GM23338 (cell line): ENCODE data around the gene ABCA13. TPM values are rescaled to one million over a fixed set of nuclear protein-coding genes. Genes with fewer than 3 reads are reported as not detected.

Experiments
- ATAC-seq: fragments of 200-7000 bp; cut with Tn5 transposase; 3 replicates; pipeline ENCODE4 v1.9.1; 2020
- DNase-seq: peaks from one replicate; pipeline ENCODE4 v3.0.0-alpha.2; 2015; ENCODE audit warnings: low spot score
- H2AFZ ChIP-seq: fragments of 200-600 bp; sonication (generic); 2 replicates; pipeline ENCODE4 v1.8.0; 2016; ENCODE audit warnings: antibody characterized with exemption, mild to moderate bottlenecking, moderate library complexity
- H3F3A ChIP-seq: fragments of 200-600 bp; sonication (generic); replicated peaks from 2 replicates; pipeline ENCODE4 v1.8.0; 2017; ENCODE audit warnings: antibody characterized with exemption, mixed run types, low read depth
- H3K27ac ChIP-seq: fragments of 200-600 bp; sonication (generic); 2 replicates; pipeline ENCODE4 v1.6.1; 2016; ENCODE audit warnings: low read depth
- H3K27me3 ChIP-seq: fragments of 200-600 bp; sonication (generic); 2 replicates; pipeline ENCODE4 v1.8.0; 2016; ENCODE audit warnings: mild to moderate bottlenecking, mixed run types, moderate library complexity; ENCODE audit not compliant: insufficient read depth
- H3K36me3 ChIP-seq: fragments of 200-600 bp; sonication (generic); 2 replicates; pipeline ENCODE4 v1.8.0; 2016; ENCODE audit warnings: mild to moderate bottlenecking; ENCODE audit not compliant: insufficient read depth
- H3K4me1 ChIP-seq: fragments of 200-600 bp; sonication (generic); 2 replicates; pipeline ENCODE4 v1.8.0; 2016; ENCODE audit warnings: mild to moderate bottlenecking, moderate library complexity; ENCODE audit not compliant: insufficient read depth
- H3K4me2 ChIP-seq: fragments of 200-600 bp; sonication (generic); 2 replicates; pipeline ENCODE4 v1.7.1; 2017; ENCODE audit warnings: mixed run types
- H3K4me3 ChIP-seq: fragments of 200-600 bp; sonication (generic); 2 replicates; pipeline ENCODE4 v1.6.1; 2016; ENCODE audit warnings: mixed run types
- H3K79me2 ChIP-seq: fragments of 200-600 bp; sonication (generic); replicated peaks from 2 replicates; pipeline ENCODE4 v1.8.0; 2017; ENCODE audit warnings: mild to moderate bottlenecking; ENCODE audit not compliant: insufficient read depth
- H3K9me2 ChIP-seq: fragments of 200-600 bp; sonication (generic); 2 replicates; pipeline ENCODE4 v1.8.0; 2017; ENCODE audit not compliant: insufficient read depth
- H4K20me1 ChIP-seq: fragments of 200-600 bp; sonication (generic); replicated peaks from 2 replicates; pipeline ENCODE4 v1.8.0; 2017; ENCODE audit warnings: mild to moderate bottlenecking; ENCODE audit not compliant: insufficient read depth
- H3K27ac Mint-ChIP-seq: 2 replicates; pipeline ENCODE4 v1.8.0; 2020; ENCODE audit warnings: inconsistent platforms, mild to moderate bottlenecking, moderate library complexity, mixed read lengths
- H3K27me3 Mint-ChIP-seq: 3 replicates; pipeline ENCODE4 v1.8.0; 2022; ENCODE audit warnings: low read depth, mild to moderate bottlenecking, moderate library complexity, mixed read lengths, inconsistent platforms; ENCODE audit not compliant: insufficient read depth, poor library complexity
- H3K36me3 Mint-ChIP-seq: 3 replicates; pipeline ENCODE4 v1.8.0; 2021; ENCODE audit warnings: low read depth, mild to moderate bottlenecking, inconsistent platforms, moderate library complexity, mixed read lengths
- H3K4me1 Mint-ChIP-seq: 3 replicates; pipeline ENCODE4 v1.8.0; 2020; ENCODE audit warnings: mild to moderate bottlenecking, inconsistent platforms, mixed read lengths
- H3K4me3 Mint-ChIP-seq: 3 replicates; pipeline ENCODE4 v1.8.0; 2021; ENCODE audit warnings: moderate library complexity, mild to moderate bottlenecking, inconsistent platforms, mixed read lengths
- H3K9me3 Mint-ChIP-seq: 3 replicates; pipeline ENCODE4 v1.8.0; 2020; ENCODE audit warnings: moderate library complexity, mild to moderate bottlenecking, inconsistent platforms, mixed read lengths
- EZH2 ChIP-seq: fragments of 200-600 bp; sonication (generic); IDR thresholded peaks from one replicate; pipeline ENCODE4 v1.8.0; 2017; ENCODE audit warnings: antibody characterized with exemption, mild to moderate bottlenecking, low read depth; ENCODE audit not compliant: unreplicated experiment
- EZH2phosphoT487 ChIP-seq: fragments of 200-600 bp; sonication (generic); IDR thresholded peaks from one replicate; pipeline ENCODE4 v1.8.1; 2018; ENCODE audit warnings: antibody characterized with exemption; ENCODE audit not compliant: unreplicated experiment
- JUNB ChIP-seq: IDR thresholded peaks from one replicate; pipeline ENCODE4 v1.6.1; 2016; ENCODE audit warnings: antibody characterized with exemption; ENCODE audit not compliant: unreplicated experiment
- POLR2AphosphoS5 ChIP-seq: IDR thresholded peaks from 2 replicates; pipeline ENCODE4 v1.6.1; 2016; ENCODE audit warnings: antibody characterized with exemption, low read depth
- STAT1 ChIP-seq: IDR thresholded peaks from one replicate; pipeline ENCODE4 v1.6.1; 2016; ENCODE audit warnings: antibody characterized with exemption; ENCODE audit not compliant: unreplicated experiment
- ZNF114 ChIP-seq: fragments of 250-450 bp; sonication (Bioruptor Pico); IDR thresholded peaks from 2 replicates; pipeline ENCODE4 v1.5.0; 2020; ENCODE audit warnings: mild to moderate bottlenecking, moderate library complexity
- ZNF331 ChIP-seq: fragments of 250-450 bp; sonication (Bioruptor Pico); IDR thresholded peaks from 2 replicates; pipeline ENCODE4 v1.5.0; 2020; ENCODE audit warnings: low read depth, mild to moderate bottlenecking, moderate library complexity
- polyA plus RNA-seq: library from polyadenylated mRNA; unstranded; fragments of >200 nt; fragmentation: Nextera tagmentation; extraction: Ambion mirVana; gene quantifications from 2 replicates; pipeline ENCODE4 v1.2.1, GENCODE V29; 2016
- total RNA-seq: library from RNA; depleted of rRNA; stranded (reverse); fragments of >200 nt; shearing (Covaris generic); gene quantifications from 2 replicates; pipeline ENCODE4 v1.2.3, GENCODE V29; 2014
- TF ChIP-seq, protein P1 (sequence below): IDR thresholded peaks from one replicate; pipeline ENCODE4 v1.6.1; 2018; ENCODE audit warnings: antibody characterized with exemption; ENCODE audit not compliant: unreplicated experiment
- TF ChIP-seq, protein P2 (sequence below), 2 experiments: fragments of 200-600 bp in 1 of 2; sonication (generic) in 1 of 2; conservative IDR thresholded peaks; 2 replicates each; pipeline versions ENCODE4 v1.5.1 to v1.6.1; 2016 to 2017; ENCODE audit warnings: antibody characterized with exemption in 2 of 2, low read depth in 2 of 2, mild to moderate bottlenecking in 2 of 2, moderate library complexity in 1 of 2
- TF ChIP-seq, protein P3 (sequence below): fragments of 250-450 bp; sonication (Bioruptor Pico); IDR thresholded peaks from 2 replicates; pipeline ENCODE4 v1.5.0; 2020; ENCODE audit warnings: mild to moderate bottlenecking, moderate library complexity

ABCA13 gene
- total and polyA plus RNA-seq, 2 experiments from 2014 or later, result 0.21 TPM; not detected in 1

DNA sequence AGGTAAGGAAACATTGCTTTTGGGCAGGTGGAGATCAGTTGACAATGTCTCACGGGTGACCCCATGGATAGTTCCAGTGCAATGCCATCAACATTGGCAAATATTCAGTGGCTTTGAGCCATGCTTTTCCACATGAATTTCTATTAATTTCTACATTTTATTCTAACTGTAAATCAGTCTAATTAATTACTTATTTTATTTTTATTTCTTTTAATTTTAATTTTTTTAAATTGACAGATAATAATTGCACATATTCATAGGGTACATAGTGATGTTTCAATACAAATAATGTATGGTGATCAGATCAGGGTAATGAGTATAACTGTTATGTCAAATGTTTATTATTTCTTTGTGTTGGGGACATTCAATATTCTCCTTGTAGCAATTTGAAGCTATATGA, 3.8 kb downstream of the ABCA13 start:
- no peak overlapping the region for H3K4me3 Mint-ChIP-seq
- H4K20me1 ChIP-seq, result no peaks in the 10 kb centered on the region
- H3K9me2 ChIP-seq, result no peaks in the 10 kb centered on the region
- peaks cover 34% of the 10 kb centered on the region for H3K27me3 ChIP-seq
- no peak overlapping the region for H3K27ac Mint-ChIP-seq
- H3K4me1 Mint-ChIP-seq, result peaks cover 11% of the 10 kb centered on the region
- no peaks in the 10 kb centered on the region for H3K4me1 ChIP-seq
- ATAC-seq, result no peak
- H3K36me3 ChIP-seq, result no peaks in the 10 kb centered on the region
- no peaks in the 10 kb centered on the region for H3F3A ChIP-seq
- no peak overlapping the region for H3K4me2 ChIP-seq
- no peaks in the 10 kb centered on the region for H3K36me3 Mint-ChIP-seq
- DNase-seq, result no peak
- no peaks in the 10 kb centered on the region for H3K79me2 ChIP-seq
- H3K27ac ChIP-seq, result no peak overlapping the region
- no peak for TF ChIP-seq STAT1
- TF ChIP-seq EZH2, result no peak
- TF ChIP-seq ZNF331 (CRISPR knock-in tag), result no peak
- TF ChIP-seq, protein P1, sequence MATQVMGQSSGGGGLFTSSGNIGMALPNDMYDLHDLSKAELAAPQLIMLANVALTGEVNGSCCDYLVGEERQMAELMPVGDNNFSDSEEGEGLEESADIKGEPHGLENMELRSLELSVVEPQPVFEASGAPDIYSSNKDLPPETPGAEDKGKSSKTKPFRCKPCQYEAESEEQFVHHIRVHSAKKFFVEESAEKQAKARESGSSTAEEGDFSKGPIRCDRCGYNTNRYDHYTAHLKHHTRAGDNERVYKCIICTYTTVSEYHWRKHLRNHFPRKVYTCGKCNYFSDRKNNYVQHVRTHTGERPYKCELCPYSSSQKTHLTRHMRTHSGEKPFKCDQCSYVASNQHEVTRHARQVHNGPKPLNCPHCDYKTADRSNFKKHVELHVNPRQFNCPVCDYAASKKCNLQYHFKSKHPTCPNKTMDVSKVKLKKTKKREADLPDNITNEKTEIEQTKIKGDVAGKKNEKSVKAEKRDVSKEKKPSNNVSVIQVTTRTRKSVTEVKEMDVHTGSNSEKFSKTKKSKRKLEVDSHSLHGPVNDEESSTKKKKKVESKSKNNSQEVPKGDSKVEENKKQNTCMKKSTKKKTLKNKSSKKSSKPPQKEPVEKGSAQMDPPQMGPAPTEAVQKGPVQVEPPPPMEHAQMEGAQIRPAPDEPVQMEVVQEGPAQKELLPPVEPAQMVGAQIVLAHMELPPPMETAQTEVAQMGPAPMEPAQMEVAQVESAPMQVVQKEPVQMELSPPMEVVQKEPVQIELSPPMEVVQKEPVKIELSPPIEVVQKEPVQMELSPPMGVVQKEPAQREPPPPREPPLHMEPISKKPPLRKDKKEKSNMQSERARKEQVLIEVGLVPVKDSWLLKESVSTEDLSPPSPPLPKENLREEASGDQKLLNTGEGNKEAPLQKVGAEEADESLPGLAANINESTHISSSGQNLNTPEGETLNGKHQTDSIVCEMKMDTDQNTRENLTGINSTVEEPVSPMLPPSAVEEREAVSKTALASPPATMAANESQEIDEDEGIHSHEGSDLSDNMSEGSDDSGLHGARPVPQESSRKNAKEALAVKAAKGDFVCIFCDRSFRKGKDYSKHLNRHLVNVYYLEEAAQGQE, result no peak
- peaks cover 6% of the 10 kb centered on the region for H3K27me3 Mint-ChIP-seq
- H3K9me3 Mint-ChIP-seq, result peaks cover under 1% of the 10 kb centered on the region; the same call in 1 of the 3 replicates
- H3K4me3 ChIP-seq, result no peak overlapping the region
- H2AFZ ChIP-seq, result no peak overlapping the region

DNA sequence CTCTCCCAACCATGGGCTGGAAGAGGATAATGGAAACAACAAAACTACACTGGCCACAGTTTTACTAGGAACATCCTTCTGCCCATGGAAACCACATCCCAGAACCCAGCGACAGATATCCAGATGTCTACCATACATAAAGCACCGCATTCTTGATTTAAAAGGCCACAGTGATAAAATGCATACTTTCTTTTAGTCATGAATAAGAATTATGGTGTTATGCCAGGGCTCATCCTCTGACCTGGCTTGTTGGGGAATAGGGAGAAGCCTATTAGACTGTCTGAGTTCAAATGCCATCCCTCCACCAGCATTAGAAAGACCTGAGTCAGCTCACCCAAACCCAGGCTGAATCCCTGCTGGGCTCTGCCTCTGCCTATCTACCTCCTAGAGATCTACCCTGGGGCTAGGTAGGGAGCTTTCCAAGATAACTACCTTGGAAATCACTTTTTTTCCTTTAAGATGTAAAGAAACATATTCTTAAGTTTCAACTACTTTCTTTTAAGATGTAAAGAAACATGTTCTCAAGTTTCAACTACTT, 5.2 kb downstream of the ABCA13 start:
- Histone ChIP-seq H3F3A (no peaks in the 10 kb centered on the region), H3K27ac (no peak overlapping the region), H3K79me2 (no peaks in the 10 kb centered on the region), H4K20me1 (no peaks in the 10 kb centered on the region), H3K4me2 (0 out of 2 replicates have a peak overlapping the region, but pooled peaks have one; percentile 25), H2AFZ (no peak overlapping the region), H3K4me3 (no peak overlapping the region), H3K4me1 (no peaks in the 10 kb centered on the region), H3K36me3 (no peaks in the 10 kb centered on the region), H3K27me3 (peaks cover 34% of the 10 kb centered on the region), H3K9me2 (no peaks in the 10 kb centered on the region)
- TF ChIP-seq JUNB (no peak), ZNF114 (CRISPR knock-in tag) (no peak), POLR2AphosphoS5 (no peak), STAT1 (no peak), EZH2phosphoT487 (no peak)
- TF ChIP-seq, protein P2, sequence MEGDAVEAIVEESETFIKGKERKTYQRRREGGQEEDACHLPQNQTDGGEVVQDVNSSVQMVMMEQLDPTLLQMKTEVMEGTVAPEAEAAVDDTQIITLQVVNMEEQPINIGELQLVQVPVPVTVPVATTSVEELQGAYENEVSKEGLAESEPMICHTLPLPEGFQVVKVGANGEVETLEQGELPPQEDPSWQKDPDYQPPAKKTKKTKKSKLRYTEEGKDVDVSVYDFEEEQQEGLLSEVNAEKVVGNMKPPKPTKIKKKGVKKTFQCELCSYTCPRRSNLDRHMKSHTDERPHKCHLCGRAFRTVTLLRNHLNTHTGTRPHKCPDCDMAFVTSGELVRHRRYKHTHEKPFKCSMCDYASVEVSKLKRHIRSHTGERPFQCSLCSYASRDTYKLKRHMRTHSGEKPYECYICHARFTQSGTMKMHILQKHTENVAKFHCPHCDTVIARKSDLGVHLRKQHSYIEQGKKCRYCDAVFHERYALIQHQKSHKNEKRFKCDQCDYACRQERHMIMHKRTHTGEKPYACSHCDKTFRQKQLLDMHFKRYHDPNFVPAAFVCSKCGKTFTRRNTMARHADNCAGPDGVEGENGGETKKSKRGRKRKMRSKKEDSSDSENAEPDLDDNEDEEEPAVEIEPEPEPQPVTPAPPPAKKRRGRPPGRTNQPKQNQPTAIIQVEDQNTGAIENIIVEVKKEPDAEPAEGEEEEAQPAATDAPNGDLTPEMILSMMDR (conservative IDR thresholded peaks at IDR 0.05; ENCODE audit: low read depth in 2 of 2), result no peak
- TF ChIP-seq, protein P3, sequence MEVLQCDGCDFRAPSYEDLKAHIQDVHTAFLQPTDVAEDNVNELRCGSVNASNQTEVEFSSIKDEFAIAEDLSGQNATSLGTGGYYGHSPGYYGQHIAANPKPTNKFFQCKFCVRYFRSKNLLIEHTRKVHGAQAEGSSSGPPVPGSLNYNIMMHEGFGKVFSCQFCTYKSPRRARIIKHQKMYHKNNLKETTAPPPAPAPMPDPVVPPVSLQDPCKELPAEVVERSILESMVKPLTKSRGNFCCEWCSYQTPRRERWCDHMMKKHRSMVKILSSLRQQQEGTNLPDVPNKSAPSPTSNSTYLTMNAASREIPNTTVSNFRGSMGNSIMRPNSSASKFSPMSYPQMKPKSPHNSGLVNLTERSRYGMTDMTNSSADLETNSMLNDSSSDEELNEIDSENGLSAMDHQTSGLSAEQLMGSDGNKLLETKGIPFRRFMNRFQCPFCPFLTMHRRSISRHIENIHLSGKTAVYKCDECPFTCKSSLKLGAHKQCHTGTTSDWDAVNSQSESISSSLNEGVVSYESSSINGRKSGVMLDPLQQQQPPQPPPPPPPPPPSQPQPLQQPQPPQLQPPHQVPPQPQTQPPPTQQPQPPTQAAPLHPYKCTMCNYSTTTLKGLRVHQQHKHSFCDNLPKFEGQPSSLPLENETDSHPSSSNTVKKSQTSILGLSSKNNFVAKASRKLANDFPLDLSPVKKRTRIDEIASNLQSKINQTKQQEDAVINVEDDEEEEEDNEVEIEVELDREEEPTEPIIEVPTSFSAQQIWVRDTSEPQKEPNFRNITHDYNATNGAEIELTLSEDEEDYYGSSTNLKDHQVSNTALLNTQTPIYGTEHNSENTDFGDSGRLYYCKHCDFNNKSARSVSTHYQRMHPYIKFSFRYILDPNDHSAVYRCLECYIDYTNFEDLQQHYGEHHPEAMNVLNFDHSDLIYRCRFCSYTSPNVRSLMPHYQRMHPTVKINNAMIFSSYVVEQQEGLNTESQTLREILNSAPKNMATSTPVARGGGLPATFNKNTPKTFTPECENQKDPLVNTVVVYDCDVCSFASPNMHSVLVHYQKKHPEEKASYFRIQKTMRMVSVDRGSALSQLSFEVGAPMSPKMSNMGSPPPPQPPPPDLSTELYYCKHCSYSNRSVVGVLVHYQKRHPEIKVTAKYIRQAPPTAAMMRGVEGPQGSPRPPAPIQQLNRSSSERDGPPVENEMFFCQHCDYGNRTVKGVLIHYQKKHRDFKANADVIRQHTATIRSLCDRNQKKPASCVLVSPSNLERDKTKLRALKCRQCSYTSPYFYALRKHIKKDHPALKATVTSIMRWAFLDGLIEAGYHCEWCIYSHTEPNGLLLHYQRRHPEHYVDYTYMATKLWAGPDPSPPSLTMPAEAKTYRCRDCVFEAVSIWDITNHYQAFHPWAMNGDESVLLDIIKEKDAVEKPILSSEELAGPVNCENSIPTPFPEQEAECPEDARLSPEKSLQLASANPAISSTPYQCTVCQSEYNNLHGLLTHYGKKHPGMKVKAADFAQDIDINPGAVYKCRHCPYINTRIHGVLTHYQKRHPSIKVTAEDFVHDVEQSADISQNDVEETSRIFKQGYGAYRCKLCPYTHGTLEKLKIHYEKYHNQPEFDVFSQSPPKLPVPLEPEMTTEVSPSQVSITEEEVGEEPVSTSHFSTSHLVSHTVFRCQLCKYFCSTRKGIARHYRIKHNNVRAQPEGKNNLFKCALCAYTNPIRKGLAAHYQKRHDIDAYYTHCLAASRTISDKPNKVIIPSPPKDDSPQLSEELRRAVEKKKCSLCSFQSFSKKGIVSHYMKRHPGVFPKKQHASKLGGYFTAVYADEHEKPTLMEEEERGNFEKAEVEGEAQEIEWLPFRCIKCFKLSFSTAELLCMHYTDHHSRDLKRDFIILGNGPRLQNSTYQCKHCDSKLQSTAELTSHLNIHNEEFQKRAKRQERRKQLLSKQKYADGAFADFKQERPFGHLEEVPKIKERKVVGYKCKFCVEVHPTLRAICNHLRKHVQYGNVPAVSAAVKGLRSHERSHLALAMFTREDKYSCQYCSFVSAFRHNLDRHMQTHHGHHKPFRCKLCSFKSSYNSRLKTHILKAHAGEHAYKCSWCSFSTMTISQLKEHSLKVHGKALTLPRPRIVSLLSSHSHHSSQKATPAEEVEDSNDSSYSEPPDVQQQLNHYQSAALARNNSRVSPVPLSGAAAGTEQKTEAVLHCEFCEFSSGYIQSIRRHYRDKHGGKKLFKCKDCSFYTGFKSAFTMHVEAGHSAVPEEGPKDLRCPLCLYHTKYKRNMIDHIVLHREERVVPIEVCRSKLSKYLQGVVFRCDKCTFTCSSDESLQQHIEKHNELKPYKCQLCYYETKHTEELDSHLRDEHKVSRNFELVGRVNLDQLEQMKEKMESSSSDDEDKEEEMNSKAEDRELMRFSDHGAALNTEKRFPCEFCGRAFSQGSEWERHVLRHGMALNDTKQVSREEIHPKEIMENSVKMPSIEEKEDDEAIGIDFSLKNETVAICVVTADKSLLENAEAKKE, result no peak
- no peaks in the 10 kb centered on the region for H3K9me3 Mint-ChIP-seq
- no peak overlapping the region for H3K27ac Mint-ChIP-seq
- DNase-seq (no peak), ATAC-seq (peak; percentile 69)
- H3K4me3 Mint-ChIP-seq, result no peak overlapping the region
- H3K36me3 Mint-ChIP-seq, result no peaks in the 10 kb centered on the region
- H3K4me1 Mint-ChIP-seq, result peaks cover 11% of the 10 kb centered on the region
- peaks cover 6% of the 10 kb centered on the region for H3K27me3 Mint-ChIP-seq
